ENCODE measurements around the gene MTFR2.

- no peak for TF ChIP-seq CTCF (IDR thresholded peaks at IDR 0.05)
- TF ChIP-seq POLR2A (IDR thresholded peaks at IDR 0.05) = no peak
- no peak for TF ChIP-seq EP300 (IDR thresholded peaks at IDR 0.05)
Observed at GRCh38 chr6:136225496-136225895, 24.6 kb downstream of the MTFR2 start.

Measured in tibial nerve (tissue), 4 donors.